Measurements from ENCODE around the gene CDH23.

Gene CDH23

DNA sequence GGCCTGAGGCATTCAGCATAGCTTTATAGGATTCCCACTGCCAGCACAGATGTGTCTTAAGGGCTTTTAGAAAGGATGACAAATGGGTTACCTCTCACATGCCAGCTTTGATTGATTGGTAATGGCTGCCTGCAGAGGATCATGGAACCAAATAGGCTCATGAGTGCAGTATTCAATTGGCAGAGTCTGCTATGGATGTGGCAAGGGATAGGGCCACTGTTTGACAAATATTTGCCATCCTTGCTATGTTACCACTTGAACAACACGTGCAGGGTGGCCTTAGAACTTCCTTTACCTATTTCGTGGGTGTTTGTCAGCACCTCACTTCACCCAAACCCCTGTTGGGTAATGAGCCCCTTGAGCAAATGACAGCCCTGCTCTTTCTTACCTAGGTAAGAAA, 183.7 kb downstream of the CDH23 start:
- Histone ChIP-seq H3K79me2 (no peaks in the 10 kb centered on the region), H3K4me2 (ENCODE audit: low read length) (no peak overlapping the region), H3K36me3 (ENCODE audit: control insufficient read depth, insufficient read depth, low read length) (no peaks in the 10 kb centered on the region), H3K27me3 (ENCODE audit: control insufficient read depth, insufficient read depth, low read length) (no peaks in the 10 kb centered on the region), H2AFZ (no peak overlapping the region), H3K27ac (no peak overlapping the region), H3K9me3 (ENCODE audit: control insufficient read depth, low read length) (no peaks in the 10 kb centered on the region), H3K4me1 (peaks cover 48% of the 10 kb centered on the region), H3K9ac (no peak overlapping the region), H3K4me3 (ENCODE audit: low read depth, low read length) (no peak overlapping the region)
- TF ChIP-seq, protein P1, sequence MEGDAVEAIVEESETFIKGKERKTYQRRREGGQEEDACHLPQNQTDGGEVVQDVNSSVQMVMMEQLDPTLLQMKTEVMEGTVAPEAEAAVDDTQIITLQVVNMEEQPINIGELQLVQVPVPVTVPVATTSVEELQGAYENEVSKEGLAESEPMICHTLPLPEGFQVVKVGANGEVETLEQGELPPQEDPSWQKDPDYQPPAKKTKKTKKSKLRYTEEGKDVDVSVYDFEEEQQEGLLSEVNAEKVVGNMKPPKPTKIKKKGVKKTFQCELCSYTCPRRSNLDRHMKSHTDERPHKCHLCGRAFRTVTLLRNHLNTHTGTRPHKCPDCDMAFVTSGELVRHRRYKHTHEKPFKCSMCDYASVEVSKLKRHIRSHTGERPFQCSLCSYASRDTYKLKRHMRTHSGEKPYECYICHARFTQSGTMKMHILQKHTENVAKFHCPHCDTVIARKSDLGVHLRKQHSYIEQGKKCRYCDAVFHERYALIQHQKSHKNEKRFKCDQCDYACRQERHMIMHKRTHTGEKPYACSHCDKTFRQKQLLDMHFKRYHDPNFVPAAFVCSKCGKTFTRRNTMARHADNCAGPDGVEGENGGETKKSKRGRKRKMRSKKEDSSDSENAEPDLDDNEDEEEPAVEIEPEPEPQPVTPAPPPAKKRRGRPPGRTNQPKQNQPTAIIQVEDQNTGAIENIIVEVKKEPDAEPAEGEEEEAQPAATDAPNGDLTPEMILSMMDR (IDR thresholded peaks at IDR 0.05) = no peak

DNA sequence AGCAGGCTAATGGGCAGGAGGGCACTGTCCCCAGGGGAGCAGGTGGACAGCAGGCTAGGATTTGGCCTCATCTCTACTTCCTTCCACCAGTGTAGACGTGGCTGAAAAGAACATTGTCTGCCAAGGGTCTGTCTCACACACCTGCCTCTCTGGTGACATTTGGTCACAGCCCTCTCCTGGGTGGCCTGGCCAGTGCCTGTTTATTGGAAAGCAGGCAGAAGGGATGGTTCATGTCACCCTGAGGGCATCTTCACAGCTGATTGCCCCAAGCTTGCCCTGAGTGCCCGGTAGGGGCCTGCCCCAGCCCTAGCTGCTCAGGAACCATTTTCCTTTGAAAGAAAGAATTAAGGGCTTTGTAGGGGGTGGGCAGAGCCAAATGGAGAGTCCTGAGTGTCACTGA, 184.2 kb downstream of the CDH23 start:
- Histone ChIP-seq H2AFZ (peak overlapping the region; percentile 57), H3K4me1 (peaks cover 44% of the 10 kb centered on the region), H3K4me3 (ENCODE audit: low read depth, low read length) (no peak overlapping the region), H3K36me3 (ENCODE audit: control insufficient read depth, insufficient read depth, low read length) (no peaks in the 10 kb centered on the region), H3K4me2 (ENCODE audit: low read length) (no peak overlapping the region), H3K79me2 (no peaks in the 10 kb centered on the region), H3K9ac (no peak overlapping the region), H3K27ac (no peak overlapping the region), H3K9me3 (ENCODE audit: control insufficient read depth, low read length) (no peaks in the 10 kb centered on the region), H3K27me3 (ENCODE audit: control insufficient read depth, insufficient read depth, low read length) (no peaks in the 10 kb centered on the region)
- TF ChIP-seq, protein P1 (IDR thresholded peaks at IDR 0.05) = no peak

DNA sequence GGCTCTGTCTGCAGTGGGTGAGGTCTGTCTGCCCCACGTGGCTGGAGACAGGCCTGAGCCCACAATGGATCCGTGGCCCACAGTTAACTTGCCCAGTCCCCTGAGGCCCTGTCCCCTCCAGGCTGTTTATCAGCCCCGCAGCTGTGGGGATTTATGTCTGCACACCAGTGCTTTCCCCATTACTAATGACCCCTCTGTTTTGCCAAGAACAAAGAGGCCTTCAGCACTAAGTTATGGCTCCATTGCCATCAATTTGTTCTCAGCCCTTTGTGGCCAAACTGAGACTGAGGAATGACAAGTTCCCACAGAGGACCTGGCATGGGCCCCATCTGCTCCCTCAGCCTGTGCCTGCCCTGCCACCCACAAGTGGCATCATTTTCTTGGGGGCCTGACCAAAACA, 184.7 kb downstream of the CDH23 start:
- no peaks in the 10 kb centered on the region for H3K9me3 ChIP-seq (ENCODE audit: control insufficient read depth, low read length)
- peak overlapping the region; percentile 57 for H2AFZ ChIP-seq
- H3K27ac ChIP-seq = no peak overlapping the region
- peaks cover 40% of the 10 kb centered on the region for H3K4me1 ChIP-seq
- no peak overlapping the region for H3K4me2 ChIP-seq (ENCODE audit: low read length)
- H3K4me3 ChIP-seq (ENCODE audit: low read depth, low read length) = no peak overlapping the region
- TF ChIP-seq, protein P1 (IDR thresholded peaks at IDR 0.05) = no peak
- no peaks in the 10 kb centered on the region for H3K36me3 ChIP-seq (ENCODE audit: control insufficient read depth, insufficient read depth, low read length)
- H3K27me3 ChIP-seq (ENCODE audit: control insufficient read depth, insufficient read depth, low read length) = no peaks in the 10 kb centered on the region
- H3K79me2 ChIP-seq = no peaks in the 10 kb centered on the region
- H3K9ac ChIP-seq = no peak overlapping the region

DNA sequence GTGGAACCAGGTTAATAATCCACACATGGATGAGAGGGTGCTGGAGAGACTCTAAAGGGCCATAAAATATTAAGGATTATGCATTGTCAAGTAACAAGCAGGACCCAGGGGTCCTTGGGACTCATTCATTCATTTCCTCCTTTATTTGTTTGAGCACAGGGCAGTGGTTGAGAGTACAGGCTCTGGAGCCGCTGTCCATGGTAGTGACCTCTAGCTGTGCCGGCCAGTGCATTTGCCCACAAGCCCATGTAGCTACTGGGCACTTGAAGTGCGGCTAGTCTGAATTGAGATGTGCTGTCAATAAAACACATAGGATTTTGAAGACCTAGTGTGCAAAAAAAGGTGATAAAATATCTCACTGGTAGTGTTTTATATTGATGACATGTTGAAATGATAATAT, 185.3 kb downstream of the CDH23 start:
- no peaks in the 10 kb centered on the region for H3K79me2 ChIP-seq
- peaks cover 36% of the 10 kb centered on the region for H3K4me1 ChIP-seq
- no peak overlapping the region for H2AFZ ChIP-seq
- TF ChIP-seq, protein P1 (IDR thresholded peaks at IDR 0.05) = no peak
- H3K9me3 ChIP-seq (ENCODE audit: control insufficient read depth, low read length) = no peaks in the 10 kb centered on the region
- H3K27me3 ChIP-seq (ENCODE audit: control insufficient read depth, insufficient read depth, low read length) = no peaks in the 10 kb centered on the region
- no peak overlapping the region for H3K4me2 ChIP-seq (ENCODE audit: low read length)
- no peaks in the 10 kb centered on the region for H3K36me3 ChIP-seq (ENCODE audit: control insufficient read depth, insufficient read depth, low read length)
- H3K27ac ChIP-seq = no peak overlapping the region
- no peak overlapping the region for H3K9ac ChIP-seq
- no peak overlapping the region for H3K4me3 ChIP-seq (ENCODE audit: low read depth, low read length)
